AG09319 (cell line): ENCODE results near the gene PRKG1.
"Not testable (repeated sequence)": the region's sequence is repeated elsewhere in the genome, so short reads cannot be mapped to it uniquely, and the experiment has no call there.

Source experiments
- DNase-seq: peaks from one replicate; pipeline ENCODE4 v3.0.0-alpha.2; 2010; ENCODE audit warnings: low read depth; ENCODE audit errors: extremely low read depth
- CTCF ChIP-seq: IDR thresholded peaks from 2 replicates; pipeline ENCODE4 v1.5.1; 2011; ENCODE audit warnings: low read depth, mild to moderate bottlenecking, inconsistent platforms, low read length, moderate library complexity

The PRKG1 gene

DNA sequence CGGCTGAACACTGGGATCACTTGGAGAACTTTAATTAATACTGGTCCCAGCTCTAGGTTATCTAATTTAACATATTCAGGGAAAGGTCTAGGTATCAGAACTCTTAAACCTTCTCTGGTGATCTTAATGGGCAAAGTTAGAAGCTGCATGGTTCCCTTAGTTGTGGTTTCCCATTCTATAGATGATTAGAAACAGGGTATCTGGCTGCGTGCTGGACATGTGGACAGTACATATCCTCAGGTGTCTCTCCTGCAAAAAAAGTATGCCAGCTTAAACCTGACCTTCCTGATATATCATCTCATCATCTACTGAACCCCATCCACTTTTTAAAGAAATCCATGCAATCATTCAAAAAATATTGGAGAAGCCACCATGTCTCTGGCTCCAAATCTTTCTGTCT, 955.3 kb downstream of the PRKG1 start:
- TF ChIP-seq CTCF = no peak
- no peak for DNase-seq

DNA sequence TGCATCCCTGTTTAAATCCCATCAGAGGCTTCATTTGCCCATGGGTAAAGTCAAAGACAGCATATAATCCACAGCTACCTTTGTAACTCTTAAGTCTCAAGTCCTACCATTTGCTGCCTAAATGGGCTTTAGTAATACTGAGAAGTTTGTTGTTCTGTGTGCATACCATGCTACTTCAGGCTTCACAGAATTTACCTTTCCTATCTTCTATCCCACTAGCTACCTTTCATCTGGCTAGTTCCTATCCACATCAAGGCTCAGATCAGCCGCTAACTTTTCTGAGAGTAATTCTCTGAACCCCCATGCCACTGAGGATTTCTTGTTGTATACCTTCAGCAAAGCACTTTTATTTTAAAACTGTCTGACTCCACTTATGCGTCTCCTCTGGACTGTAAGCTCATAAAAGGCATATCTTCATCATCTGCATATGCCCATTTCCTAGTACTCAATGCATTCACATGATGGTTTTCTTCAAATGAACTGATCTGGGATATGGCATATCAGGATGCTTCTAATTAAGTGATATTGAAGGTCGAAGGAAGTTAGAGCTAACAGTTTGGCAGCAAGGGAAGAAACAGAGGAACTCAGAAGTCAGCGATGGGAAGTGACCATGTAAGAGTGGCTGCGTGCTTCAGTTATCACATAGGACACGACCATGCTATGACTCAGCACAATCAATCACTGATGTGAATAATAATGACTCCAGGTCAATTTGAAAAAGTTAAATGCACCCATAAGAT, 955.9 kb downstream of the PRKG1 start:
- no peak for TF ChIP-seq CTCF
- no peak for DNase-seq

DNA sequence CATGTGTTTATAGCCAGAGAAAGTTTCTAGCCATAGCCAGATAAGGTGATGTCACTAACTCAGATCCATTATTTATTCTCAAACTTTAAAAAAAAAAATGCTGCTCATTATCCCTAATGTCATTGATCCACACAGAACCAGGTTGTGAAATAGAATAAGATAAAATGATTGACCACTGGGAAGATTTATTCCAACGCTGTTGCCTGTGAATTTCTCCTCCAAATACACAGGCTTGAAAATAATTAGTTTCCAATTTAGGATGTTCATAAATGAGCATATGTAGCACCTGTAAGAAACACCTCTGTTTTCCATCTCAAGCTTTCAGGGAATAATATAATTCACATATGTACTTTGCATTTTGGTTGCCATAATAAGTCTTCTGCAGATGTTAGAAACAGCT, 956.7 kb downstream of the PRKG1 start:
- no peak for DNase-seq
- TF ChIP-seq CTCF = no peak

- no peak for TF ChIP-seq CTCF
- DNase-seq = no peak
Observed at GRCh38 chr10:52031771-52032170, 957.5 kb downstream of the PRKG1 start.

DNA sequence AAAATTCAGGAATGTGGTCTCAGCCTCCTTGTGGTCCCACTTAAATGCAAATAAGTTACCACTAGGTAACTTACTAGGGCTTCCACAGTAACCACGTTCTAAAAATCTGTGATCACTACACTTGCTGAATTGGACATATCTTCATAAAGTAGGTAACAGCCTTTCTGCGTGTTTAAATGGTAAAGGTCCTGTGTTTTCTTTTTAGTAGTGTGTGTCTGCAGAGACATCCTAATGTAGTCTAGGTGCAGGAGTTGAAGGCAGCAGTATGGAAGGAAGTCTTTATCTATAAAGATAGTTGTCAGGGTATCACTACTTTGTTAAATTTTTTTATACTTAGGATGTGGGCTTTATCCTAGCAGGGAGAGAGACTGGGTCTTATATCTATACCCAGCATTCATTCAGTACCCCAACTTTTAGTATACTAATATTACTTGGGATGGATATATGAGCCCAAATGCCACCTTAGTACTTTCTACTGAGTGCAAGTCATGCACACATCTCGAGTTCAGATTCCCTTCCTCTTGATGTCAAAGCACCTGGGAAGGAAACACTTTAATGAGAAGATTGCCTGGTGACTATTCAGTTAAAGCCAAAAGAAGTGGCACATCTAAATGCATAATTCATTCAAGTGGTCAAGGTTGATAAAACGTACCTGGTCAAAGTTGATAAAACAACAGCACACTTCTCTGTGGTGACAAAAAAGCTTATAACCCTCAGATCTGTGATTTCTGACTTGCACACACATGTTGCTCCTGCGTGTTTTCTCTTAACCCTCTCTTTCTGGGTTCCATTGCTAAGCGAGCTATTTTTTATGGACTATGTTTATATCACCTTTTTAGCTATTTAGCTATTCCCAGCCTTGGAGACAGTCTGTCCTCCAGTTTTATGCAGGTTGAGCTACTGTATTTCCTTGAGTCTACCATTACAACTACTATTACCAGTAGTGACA, 958.7 kb downstream of the PRKG1 start:
- TF ChIP-seq CTCF = no peak
- DNase-seq = no peak

GRCh38 chr10:52039002-52039793, 964.9 kb downstream of the PRKG1 start:
- not testable (repeated sequence) for DNase-seq

- no peak for DNase-seq
- no peak for TF ChIP-seq CTCF
Observed at GRCh38 chr10:52040486-52040885, 966.2 kb downstream of the PRKG1 start.
